Activated CD8-positive, alpha-beta memory T cell treated with anti-CD3 and anti-CD28 coated beads, Interleukin-2, amount 10 ng/mL, durations not matched to agents 7 days and 5 days (primary cell): Measurements from ENCODE around the gene GLT6D1. TPM values are rescaled to one million over a fixed set of nuclear protein-coding genes. Genes with fewer than 3 reads are reported as not detected.

Experiments
- ATAC-seq: fragments of 150-1000 bp; cut with Tn5 transposase; one replicate; pipeline ENCODE4 v1.10.0; 2021; ENCODE audit warnings: moderate library complexity
- CTCF ChIA-PET: fragments of 350-600 bp; sonication (Branson Sonifier 250); formaldehyde crosslinking; loops from one replicate; lab custom pipeline; 2021; ENCODE audit warnings: antibody characterized with exemption; lab: Charles Lee
- DNase-seq: peaks from one replicate; pipeline ENCODE4 v3.0.0-alpha.2; 2020
- H3K27ac Mint-ChIP-seq: one replicate; pipeline ENCODE4 v1.8.0; 2021; ENCODE audit warnings: mild to moderate bottlenecking, mixed read lengths
- H3K27me3 Mint-ChIP-seq: one replicate; pipeline ENCODE4 v1.8.0; 2021; ENCODE audit warnings: mixed read lengths
- H3K36me3 Mint-ChIP-seq: one replicate; pipeline ENCODE4 v1.8.0; 2021; ENCODE audit warnings: mild to moderate bottlenecking, mixed read lengths
- H3K4me1 Mint-ChIP-seq: one replicate; pipeline ENCODE4 v1.8.0; 2021; ENCODE audit warnings: mixed read lengths
- H3K4me3 Mint-ChIP-seq: one replicate; pipeline ENCODE4 v1.8.0; 2021; ENCODE audit warnings: mild to moderate bottlenecking, moderate library complexity, mixed read lengths
- H3K9me3 Mint-ChIP-seq: one replicate; pipeline ENCODE4 v1.8.0; 2022; ENCODE audit warnings: low read depth, mixed read lengths
- total RNA-seq, 2 experiments: library from RNA; stranded (reverse); gene quantifications; one replicate each; pipeline ENCODE4 v1.2.3, GENCODE V29; 2021

The GLT6D1 gene
- total RNA-seq, 2 experiments from 2014 or later = not detected

DNA sequence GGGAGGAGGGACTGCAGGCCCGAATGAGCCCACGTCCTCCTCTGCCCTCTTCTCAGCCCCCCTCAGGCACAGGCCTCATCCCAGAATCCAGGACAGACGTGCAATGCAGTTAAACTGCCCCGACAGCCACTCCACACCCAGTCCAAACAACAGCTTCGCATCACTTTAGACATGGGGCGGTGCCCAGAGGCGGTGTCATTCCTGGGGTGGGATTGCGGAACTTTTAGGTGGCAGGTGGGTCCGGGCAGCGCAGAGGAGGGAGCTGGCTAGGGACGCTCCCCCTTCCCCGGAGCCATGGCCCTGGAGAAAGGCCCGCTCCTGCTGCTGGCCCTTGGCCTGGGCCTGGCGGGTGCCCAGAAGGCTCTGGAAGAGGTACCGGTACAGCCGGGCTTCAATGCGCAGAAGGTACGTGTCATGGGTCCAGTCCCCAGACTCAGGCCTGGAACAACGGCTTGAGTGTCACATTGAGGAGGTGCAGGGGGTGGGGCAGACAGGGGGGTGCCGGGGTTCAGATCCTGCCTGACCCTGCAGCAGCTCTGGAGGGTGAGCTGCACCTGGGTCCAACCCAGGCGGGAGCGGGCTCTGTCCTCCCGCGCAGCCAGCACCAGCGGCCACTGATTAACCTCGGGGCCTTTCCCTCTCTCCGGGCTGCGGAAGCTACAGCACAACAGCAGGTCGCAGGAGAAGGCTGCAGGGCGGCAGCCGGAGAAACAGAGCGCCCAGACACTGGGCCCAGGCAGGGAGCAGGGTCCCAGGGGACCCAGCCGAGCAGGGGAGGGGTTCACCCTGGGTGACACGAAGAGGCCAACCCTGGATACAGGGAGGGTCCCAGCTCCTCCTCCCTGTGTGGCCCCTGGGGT, 25.2 kb downstream of the GLT6D1 start:
- H3K27me3 Mint-ChIP-seq = no peaks in the 10 kb centered on the region
- CTCF ChIA-PET = interaction anchor here (1.1 kb wide), 1 partner anchor 10 kb away, joined by 3 read pairs; no protein-coding TSS in a partner anchor
- H3K27ac Mint-ChIP-seq = no peak overlapping the region
- ATAC-seq (no peak), DNase-seq (peak; percentile 37)
- no peaks in the 10 kb centered on the region for H3K36me3 Mint-ChIP-seq
- no peaks in the 10 kb centered on the region for H3K4me1 Mint-ChIP-seq
- H3K4me3 Mint-ChIP-seq = no peak overlapping the region
- H3K9me3 Mint-ChIP-seq = no peaks in the 10 kb centered on the region

GRCh38 chr9:135612981-135613910, 26.1 kb downstream of the GLT6D1 start:
- Mint-ChIP-seq H3K36me3 (no peaks in the 10 kb centered on the region), H3K4me1 (no peaks in the 10 kb centered on the region), H3K4me3 (no peak overlapping the region), H3K9me3 (no peaks in the 10 kb centered on the region), H3K27ac (no peak overlapping the region), H3K27me3 (no peaks in the 10 kb centered on the region)
- ATAC-seq (no peak), DNase-seq (peak; percentile 31)
- CTCF ChIA-PET = interaction anchor here (1.2 kb wide), 1 partner anchor 10 kb away, joined by 4 read pairs; no protein-coding TSS in a partner anchor

GRCh38 chr9:135612437-135612836, 26.9 kb downstream of the GLT6D1 start:
- Mint-ChIP-seq H3K27me3 (no peaks in the 10 kb centered on the region), H3K27ac (no peak overlapping the region), H3K36me3 (no peaks in the 10 kb centered on the region), H3K4me1 (no peaks in the 10 kb centered on the region), H3K9me3 (no peaks in the 10 kb centered on the region), H3K4me3 (no peak overlapping the region)
- no peak for ATAC-seq
- CTCF ChIA-PET = interaction anchor here (1.2 kb wide), 1 partner anchor 9 kb away, joined by 4 read pairs; no protein-coding TSS in a partner anchor
- DNase-seq = no peak

DNA sequence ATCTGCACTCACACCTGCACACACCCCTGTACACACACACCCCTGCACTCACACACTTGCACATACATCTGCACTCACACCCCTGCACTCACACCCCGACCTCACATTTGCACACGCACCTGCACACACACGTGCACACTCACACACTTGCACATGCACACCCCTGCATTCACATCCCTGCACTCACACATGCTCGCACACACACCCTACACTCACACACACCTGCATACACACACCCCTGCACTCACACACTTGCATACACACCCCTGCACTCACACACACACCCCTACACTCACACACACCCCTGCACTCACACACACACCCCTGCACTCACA, 27.5 kb downstream of the GLT6D1 start:
- Mint-ChIP-seq H3K9me3 (no peaks in the 10 kb centered on the region), H3K36me3 (no peaks in the 10 kb centered on the region), H3K4me3 (no peak overlapping the region), H3K4me1 (no peaks in the 10 kb centered on the region), H3K27me3 (no peaks in the 10 kb centered on the region), H3K27ac (no peak overlapping the region)
- DNase-seq (no peak), ATAC-seq (no peak)
- CTCF ChIA-PET = no interaction called here

- DNase-seq = peak; percentile 26
Observed at GRCh38 chr9:135611142-135611874, 28.0 kb downstream of the GLT6D1 start.

DNA sequence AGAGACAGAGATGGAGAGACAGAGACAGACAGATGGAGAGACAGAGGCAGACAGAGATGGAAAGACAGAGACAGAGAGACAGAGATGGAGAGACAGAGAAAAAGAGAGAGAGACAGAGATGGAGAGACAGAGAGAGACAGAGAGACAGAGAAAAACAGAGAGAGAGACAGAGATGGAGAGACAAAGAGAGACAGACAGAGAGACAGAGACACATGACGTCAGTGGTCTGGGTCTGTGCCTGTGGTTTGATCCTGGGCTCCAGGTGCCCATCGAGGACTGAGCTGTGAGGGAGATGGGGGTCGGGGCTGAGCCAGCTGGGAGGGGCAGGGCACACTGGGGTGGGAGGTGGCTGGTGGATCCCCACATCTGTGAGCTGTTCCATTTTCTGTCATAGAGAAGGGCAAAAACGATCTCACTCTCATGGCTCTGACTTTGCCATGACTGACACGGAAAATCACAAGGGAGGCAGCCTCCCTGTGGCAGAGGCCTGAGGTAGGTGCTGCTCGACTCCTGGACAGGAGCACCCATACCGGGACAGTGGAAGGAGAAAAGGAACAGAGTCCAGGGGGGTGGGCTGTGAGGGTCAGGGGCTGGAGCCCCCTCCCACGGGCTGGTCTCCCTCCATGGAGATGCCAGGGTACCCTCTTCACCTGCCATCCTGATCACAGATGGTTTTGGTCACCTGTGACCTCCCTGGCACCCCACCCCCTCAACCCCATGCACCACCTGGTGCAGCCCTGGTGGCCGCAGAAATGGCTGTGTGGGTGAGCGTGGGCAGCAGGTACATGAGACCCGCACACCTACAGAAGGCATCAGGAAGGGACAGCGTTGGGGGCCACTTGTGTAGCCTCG, 28.8 kb downstream of the GLT6D1 start:
- DNase-seq = peak; percentile 8
- Mint-ChIP-seq H3K4me1 (no peaks in the 10 kb centered on the region), H3K27ac (no peak overlapping the region), H3K27me3 (no peaks in the 10 kb centered on the region), H3K9me3 (no peaks in the 10 kb centered on the region), H3K36me3 (no peaks in the 10 kb centered on the region), H3K4me3 (no peak overlapping the region)
- CTCF ChIA-PET = no interaction called here
- no peak for ATAC-seq

More at GRCh38 chr9:135611142-135611874, 28.0 kb downstream of the GLT6D1 start:
- Mint-ChIP-seq H3K4me1 (no peaks in the 10 kb centered on the region), H3K36me3 (no peaks in the 10 kb centered on the region), H3K4me3 (no peak overlapping the region), H3K27ac (no peak overlapping the region), H3K9me3 (no peaks in the 10 kb centered on the region), H3K27me3 (no peaks in the 10 kb centered on the region)
- ATAC-seq = no peak
- CTCF ChIA-PET = no interaction called here

GRCh38 chr9:135609366-135609955, 29.9 kb downstream of the GLT6D1 start:
- Mint-ChIP-seq H3K9me3 (no peaks in the 10 kb centered on the region), H3K27me3 (no peaks in the 10 kb centered on the region), H3K4me3 (no peak overlapping the region), H3K27ac (no peak overlapping the region), H3K4me1 (no peaks in the 10 kb centered on the region), H3K36me3 (no peaks in the 10 kb centered on the region)
- ATAC-seq (no peak), DNase-seq (peak; percentile 29)
- CTCF ChIA-PET = interaction anchor here (1.0 kb wide), 1 partner anchor 8 kb away, joined by 3 read pairs; no protein-coding TSS in a partner anchor

GRCh38 chr9:135608999-135609317, 30.4 kb downstream of the GLT6D1 start:
- Mint-ChIP-seq H3K27ac (no peak overlapping the region), H3K9me3 (no peaks in the 10 kb centered on the region), H3K36me3 (no peaks in the 10 kb centered on the region), H3K27me3 (no peaks in the 10 kb centered on the region), H3K4me3 (no peak overlapping the region), H3K4me1 (no peaks in the 10 kb centered on the region)
- DNase-seq (peak; percentile 11), ATAC-seq (no peak)
- CTCF ChIA-PET = interaction anchor here (1.0 kb wide), 1 partner anchor 8 kb away, joined by 3 read pairs; no protein-coding TSS in a partner anchor

GRCh38 chr9:135608294-135608998, 30.9 kb downstream of the GLT6D1 start:
- Mint-ChIP-seq H3K4me3 (no peak overlapping the region), H3K27me3 (no peaks in the 10 kb centered on the region), H3K9me3 (no peaks in the 10 kb centered on the region), H3K27ac (no peak overlapping the region), H3K36me3 (no peaks in the 10 kb centered on the region), H3K4me1 (no peaks in the 10 kb centered on the region)
- peak; percentile 23 for DNase-seq
- CTCF ChIA-PET = interaction anchor here (1.0 kb wide), 1 partner anchor 7 kb away, joined by 3 read pairs; no protein-coding TSS in a partner anchor
- ATAC-seq = no peak

GRCh38 chr9:135607401-135608293, 31.7 kb downstream of the GLT6D1 start:
- Mint-ChIP-seq H3K9me3 (no peaks in the 10 kb centered on the region), H3K27me3 (no peaks in the 10 kb centered on the region), H3K4me3 (no peak overlapping the region), H3K4me1 (no peaks in the 10 kb centered on the region), H3K36me3 (no peaks in the 10 kb centered on the region), H3K27ac (no peak overlapping the region)
- peak; percentile 36 for DNase-seq
- no peak for ATAC-seq
- CTCF ChIA-PET = no interaction called here

GRCh38 chr9:135606885-135607259, 32.5 kb downstream of the GLT6D1 start:
- peak; percentile 15 for DNase-seq

More at GRCh38 chr9:135606885-135607259, 32.5 kb downstream of the GLT6D1 start:
- H3K27me3 Mint-ChIP-seq = no peaks in the 10 kb centered on the region
- H3K4me1 Mint-ChIP-seq = no peaks in the 10 kb centered on the region
- ATAC-seq = no peak
- CTCF ChIA-PET = no interaction called here
- no peak overlapping the region for H3K27ac Mint-ChIP-seq
- no peaks in the 10 kb centered on the region for H3K36me3 Mint-ChIP-seq
- H3K4me3 Mint-ChIP-seq = no peak overlapping the region
- no peaks in the 10 kb centered on the region for H3K9me3 Mint-ChIP-seq
